Measurements from ENCODE around the gene CDH13.

The CDH13 gene

DNA sequence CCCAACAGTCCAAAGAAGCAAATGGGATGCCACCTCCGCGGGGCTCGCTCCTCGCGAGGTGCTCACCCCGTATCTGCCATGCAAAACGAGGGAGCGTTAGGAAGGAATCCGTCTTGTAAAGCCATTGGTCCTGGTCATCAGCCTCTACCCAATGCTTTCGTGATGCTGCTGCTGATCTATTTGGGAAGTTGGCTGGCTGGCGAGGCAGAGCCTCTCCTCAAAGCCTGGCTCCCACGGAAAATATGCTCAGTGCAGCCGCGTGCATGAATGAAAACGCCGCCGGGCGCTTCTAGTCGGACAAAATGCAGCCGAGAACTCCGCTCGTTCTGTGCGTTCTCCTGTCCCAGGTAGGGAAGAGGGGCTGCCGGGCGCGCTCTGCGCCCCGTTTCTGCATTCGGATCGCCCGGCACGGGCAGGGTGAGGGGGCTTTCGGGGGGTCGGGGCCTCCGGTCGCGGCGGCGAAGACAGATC, at the start of gene CDH13:
Gene CDH13 (plus strand): TSS at position 179 of the 471 bp plus-strand sequence.
- no peak for DNase-seq

DNA sequence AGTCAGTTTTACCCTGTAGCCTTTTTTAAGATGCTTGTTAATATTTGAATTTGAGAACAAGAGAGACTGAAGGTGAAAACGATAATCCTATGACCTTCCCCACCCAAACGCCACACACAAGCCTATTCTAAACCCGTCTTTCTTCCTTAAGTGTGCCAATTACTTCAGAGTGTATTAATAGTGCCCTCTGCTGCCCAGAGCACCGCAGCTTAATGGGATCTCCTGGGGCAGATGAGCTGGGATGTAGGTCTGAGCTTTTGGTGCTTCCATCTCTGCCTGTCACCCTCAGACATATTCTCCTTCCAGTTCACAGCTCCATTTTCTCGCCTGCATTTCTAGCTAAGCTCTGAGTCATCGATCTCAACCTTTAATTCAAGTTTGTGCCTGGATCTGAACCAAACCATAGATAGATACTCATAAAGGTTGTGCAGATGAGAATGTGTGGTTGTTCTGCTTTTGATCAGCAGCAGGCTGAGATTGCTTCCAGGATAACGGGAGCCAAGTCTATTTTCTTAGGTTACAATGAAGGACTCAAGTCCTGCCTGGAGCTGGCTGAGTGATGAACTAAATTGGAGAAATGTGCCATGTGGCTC, 46.4 kb upstream of the CDH13 start:
- DNase-seq = no peak

DNA sequence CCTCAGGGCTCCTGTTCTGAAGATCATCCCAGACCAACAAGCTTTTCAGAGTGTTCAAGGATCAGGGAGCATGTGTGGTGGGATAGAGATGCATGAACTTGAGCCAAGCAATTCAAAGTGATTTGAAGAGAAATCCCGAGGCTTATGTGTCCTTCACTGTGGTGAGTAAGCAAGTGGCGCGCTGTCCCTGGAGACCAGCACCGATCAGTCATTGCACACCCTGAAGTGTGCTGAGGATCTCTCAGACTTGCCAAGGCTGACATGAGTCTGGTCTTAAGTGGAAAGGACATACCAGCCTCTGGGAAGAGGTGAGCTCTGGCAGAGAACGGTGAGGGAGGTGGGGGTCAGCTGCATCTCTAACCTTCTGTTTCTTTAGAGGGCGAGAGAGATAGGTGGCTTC, 43.8 kb upstream of the CDH13 start:
- no peak for DNase-seq

DNA sequence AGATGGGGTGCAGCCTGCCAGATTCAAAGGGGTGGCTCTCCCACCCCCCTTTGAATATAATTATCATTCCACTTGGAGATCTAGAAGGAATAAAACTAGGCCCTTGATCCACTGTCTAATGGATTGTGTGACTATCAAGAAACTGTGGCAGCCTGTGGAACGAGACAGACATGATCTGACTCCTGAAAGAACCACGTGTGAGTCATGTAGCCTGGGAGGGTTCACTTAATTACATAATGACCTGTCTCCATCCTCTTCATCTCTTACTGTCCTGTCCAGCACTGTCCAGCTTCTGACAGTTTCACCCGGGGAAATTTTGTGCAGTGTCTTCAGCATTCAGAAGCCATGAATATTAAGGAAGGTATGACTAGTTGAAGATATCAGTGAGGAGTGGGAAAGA, 43.3 kb upstream of the CDH13 start:
- DNase-seq = no peak

DNA sequence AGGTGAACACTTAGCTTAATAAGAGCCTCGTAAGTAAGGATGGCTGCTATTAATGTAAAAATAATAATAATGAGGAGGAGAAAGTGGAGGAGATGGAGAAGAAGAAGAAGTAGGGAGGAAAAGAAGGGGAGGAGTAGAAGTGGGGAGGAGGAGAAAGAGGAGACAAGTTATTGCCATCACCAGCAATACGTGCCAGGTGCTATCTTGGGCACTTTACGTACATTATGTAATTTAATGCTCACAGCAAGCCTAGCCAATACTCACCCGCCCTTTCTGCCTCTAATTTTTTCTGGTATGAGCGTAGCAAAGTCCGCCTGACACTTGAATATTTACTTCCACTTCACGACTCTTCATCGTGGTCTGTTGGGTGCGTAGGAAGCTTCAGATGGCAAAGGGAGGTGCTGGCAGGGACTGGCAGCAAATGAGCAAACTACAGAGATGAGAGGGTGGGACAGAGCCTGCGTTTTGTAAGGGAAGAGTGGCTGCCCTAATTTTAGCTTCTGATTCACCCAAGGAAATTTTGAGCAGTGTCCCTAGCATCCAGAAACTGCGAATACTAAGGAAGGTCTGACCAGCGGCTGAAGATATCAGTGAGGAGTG, 42.1 kb upstream of the CDH13 start:
- no peak for DNase-seq

DNA sequence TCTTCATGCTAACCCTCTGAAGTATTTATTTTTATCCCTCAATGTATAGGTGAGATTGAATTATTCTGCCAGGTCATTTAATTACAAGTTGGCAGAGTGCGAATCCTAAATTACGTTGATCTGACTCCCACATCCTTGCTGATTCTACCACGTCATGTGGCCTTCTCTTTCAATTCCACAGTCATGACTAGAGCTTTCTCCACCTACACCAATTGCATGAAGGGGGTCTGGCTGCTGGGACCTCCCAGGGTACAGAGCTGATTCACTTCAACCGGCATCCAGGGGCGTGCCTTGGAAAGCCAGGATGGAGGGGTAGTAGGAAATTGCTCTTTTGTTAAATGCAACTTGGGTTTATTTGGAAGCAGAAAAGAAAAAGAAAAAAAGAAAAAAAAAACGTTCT, 41.1 kb upstream of the CDH13 start:
- no peak for DNase-seq

DNA sequence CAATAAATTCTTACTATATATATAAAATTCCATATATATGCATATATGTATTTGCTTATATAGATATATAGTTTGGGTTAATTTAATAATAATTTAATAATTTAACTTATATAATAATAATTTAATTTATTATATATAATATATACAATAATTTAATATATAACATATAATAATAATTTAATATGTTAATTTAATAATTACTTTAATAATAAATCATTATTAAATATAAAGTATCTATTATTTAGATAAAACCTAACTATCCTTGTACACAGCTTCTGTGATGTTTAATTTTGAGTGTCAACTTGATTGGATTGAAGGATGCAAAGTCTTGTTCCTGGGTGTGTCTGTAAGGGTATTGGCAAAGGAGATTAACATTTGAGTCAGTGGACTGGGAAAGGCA, 40.6 kb upstream of the CDH13 start:
- no peak for DNase-seq

DNA sequence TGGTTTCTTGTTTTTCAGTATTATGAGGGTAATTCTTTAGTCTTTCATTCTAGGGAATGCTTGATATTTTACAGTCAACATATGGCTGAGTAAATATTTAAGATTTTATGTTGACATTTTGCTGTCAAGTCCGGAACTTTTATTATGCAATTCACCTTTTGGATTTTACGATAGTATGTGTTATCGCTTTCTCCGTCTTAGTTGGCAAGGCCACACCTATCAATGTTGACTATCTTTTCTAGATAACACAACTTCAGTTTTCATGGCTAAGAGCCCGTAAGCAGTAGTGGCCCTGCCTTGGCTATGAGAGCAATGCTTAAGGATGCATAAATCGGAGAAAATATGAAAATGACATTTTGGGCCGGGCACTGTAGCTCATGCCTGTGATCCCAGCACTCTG, 39.5 kb upstream of the CDH13 start:
- DNase-seq = no peak

DNA sequence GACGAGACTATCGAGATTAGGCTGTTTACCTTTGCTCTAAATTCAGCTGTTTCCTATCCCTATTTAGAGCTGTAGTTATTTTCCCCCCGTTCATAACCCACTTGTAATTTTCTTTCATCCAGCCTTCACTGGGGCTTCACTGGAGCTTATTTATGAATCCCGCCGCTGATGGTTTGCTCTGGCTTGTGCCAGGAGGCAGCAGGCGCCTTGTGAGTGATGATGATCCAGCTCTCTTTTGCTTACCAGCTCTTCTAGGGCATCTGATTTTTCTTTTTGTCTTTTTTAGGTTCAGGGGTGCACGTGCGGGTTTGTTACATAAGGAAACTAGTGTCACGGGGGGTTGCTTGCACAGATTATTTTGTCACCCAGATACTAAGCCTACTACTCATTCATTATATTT, 37.4 kb upstream of the CDH13 start:
- DNase-seq = no peak

DNA sequence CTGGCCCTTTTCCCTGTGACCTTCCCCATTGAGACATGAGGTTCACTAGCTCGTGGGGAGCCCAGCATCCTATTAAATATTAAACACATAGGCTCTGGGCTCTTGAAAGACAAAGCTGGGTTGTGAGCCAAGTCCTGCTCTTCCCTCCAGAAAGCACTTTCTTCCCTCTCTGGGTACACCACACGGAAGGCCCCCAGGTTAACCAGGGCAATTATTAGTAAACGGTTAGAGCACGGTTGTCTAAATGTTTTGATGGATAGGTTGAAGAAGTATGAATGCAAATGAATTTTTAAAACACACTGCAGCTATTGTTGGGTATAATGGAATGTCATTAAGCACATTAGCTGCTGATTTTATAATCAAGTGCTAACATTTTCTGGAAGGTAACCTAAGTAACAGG, 32.7 kb upstream of the CDH13 start:
- no peak for DNase-seq

DNA sequence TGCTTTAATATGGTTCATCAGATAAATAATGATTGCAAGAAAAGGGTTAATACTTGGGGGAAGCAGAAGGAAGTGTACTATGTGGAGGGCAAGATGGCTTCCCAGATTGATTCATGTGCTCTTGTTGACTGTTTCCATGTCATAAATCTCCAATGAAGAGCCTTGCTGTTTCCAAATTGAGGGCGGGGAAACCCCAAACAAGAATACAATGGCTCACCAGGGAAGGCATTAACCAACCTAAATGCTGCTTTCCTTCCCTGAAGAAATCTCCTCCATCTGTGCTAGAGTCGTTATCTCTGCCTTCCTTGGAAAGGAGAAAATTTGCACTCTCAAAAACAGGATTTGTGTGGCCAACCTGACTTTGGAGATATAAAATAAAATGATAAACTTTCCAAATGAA, 28.0 kb upstream of the CDH13 start:
- DNase-seq = no peak

DNA sequence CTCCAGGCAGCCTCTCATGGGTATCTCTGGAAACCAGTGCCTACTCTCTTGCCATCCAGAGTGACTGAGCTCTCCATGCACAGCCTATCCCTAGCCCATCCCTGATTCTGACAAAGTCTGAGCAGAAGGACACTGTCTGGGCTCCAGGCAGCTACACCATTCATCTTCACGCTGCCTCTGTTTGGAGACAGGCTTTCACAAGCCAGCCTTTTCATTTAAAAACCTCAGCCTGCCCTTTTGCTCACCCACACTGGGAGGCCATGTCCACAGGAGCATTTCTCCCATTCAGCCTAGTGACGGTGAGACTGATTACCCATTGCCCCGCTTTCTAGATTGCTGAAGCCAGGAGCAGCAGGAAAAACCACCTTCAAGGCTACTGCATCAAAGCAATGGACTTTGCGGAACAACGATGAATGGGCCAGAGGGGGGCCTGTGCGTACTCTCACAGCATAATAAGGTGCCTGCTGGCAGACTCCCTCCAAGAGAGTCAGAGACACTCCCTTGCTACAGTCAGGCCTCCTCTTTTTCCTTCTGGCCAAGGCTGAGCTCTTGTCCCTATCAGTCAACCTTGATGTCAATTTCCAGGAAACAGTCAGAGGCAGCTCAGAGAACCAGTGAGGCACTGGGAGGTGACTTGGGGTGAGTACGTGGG, 24.7 kb upstream of the CDH13 start:
- no peak for DNase-seq

DNA sequence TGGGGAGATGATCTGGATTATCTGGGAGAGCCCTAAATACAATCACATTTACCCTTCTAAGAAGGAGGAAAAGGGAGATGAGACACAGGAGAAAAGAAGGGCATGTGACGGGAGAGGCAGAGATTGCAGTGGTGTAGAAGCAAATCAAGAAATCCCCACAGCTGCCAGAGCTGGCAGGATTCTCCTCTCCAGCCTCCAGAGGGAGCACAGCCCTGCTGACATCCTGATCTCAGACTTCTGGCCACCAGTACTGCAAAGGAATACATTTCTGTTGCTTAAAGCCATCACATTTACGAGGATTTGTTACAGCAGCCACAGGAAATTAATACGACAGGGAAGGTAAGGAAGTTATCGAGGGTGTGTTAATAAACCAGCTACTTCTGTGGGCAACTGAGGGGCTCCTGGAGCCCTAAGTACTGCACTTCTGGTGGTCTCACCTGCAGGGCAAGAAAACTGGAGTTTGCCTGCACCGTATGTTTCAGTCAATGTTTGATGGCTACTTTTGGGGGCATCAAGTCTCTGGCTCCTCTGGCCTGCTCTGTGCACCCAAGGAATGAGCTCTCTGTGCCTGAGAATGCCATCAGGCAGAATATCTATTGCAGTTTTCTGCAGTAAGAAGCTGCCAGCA, 22.9 kb upstream of the CDH13 start:
- no peak for DNase-seq

DNA sequence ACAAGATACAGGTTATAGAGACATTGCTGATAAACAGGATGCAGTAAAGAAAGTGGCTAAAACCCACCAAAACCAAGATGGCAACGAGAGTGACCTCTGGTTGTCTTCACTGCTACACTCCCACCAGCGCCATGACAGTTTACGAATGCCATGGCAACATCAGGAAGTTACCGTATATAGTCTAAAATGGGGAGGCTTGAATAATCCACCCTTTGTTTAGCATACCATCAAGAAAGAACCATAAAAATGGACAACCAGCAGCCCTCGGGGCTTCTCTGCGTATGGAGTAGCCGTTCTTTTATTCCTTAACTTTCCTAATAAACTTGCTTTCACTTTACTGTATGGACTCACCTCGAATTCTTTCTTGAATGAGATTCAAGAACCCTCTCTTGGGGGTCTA, 21.7 kb upstream of the CDH13 start:
- DNase-seq = no peak

DNA sequence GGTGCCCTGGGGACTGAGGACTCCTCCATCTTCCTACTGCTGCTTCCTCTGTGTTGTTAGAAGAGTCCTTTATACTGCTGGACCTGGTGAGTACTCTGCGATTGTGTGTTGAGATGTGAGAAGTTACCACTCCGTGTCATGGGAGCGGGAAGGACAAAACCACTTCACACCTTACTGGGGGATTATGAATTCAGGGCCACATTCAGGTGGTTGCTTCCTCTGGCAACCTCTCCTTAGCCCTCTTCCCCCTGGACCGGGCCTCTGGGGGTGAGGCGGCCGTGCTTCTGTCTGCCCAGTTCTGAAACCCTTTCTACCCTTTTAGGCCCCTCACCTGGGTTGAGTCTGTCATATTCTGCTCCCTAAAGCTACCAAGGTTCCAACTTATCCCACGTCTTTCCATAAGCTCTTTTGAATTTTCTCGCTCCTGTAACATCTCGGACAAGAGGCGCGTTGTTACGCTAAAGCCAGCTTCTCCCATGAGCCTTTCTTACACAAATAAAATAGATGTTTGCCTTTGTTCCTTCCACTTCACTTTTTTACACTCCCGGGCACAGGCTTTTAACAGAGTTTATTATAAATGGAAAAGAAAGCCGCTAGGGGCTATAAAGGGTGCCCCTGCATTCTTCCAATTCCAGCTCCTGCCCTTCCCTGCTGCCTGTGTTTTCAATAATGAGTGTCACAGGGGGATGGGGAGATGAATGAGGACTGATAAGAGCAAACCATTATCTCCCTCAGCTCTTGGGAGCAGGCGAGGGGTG, 20.7 kb upstream of the CDH13 start:
- no peak for DNase-seq

DNA sequence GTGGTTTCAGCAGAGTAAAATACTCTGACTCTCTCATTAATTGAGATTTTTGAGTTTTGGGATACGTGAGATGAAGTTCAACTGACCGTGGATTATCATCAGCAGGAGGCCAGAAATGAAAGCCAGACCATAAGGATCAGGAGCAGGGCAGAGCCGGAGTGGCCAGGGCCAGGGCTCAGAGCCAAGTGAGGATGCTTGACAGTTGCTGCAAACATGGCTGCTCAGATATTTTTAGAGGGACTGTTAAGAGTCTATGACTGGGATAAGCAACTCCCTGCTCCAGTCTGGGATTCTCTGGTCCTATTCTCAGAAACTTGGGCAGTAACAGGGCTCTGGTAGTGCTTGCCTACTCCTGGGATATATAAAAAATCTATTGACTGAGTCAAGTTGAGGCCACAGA, 17.6 kb upstream of the CDH13 start:
- no peak for DNase-seq

DNA sequence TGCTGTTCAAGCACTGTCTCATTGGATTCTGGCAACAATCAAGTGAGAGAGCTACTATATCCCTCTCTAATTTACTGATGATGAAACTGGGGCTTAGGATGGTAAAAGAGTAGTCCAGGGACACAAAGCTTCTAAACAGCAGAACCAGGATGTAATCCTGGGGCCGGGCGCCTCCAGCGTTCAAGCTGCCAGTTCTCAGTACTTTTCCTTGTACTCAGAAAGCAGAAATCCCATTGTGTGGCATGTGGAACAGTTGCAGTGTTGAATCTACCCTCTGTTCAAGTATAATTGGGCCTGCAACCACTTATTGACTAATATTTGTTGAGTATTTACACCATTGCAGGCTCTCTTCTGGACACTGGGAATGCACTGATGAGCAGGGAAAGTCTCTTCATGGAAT, 14.5 kb upstream of the CDH13 start:
- DNase-seq = no peak

DNA sequence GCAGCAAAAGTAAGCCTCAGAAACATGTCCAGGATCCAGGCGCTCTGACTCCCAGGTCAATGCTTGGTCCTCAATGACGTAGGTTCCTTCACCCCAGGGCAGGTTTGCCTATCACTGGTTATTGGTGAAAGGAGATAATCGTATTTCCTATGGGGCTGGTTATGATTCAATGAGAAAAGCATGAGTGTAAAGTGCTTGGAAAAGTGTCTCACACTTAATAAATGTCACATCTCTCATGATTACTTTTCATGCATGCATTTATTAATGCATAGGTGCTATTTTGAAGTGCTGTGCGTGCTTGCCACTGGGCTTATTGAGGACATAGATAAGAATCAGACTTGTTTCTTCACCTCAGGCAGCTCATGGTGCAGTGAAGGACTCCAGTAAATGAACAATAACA, 10.4 kb upstream of the CDH13 start:
- DNase-seq = no peak

DNA sequence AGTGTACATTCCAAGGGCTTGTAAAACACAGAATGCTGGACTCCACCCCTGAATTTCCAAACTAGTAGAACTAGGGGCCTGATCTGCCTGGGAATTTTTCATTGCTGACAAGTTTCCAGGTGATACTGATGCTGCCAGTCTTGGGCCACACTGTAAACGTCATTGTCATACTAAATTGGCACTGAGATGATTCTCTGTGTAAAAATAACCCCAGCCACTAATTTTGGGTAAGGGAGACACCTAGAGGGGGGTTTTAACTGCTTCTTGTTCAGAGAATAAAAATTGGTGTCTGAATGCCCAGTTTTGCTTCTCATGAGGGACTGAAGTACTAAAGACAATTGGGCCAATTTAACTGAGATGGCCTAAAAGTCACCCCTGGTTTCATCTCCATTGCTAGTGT, 5.0 kb upstream of the CDH13 start:
- DNase-seq = no peak

DNA sequence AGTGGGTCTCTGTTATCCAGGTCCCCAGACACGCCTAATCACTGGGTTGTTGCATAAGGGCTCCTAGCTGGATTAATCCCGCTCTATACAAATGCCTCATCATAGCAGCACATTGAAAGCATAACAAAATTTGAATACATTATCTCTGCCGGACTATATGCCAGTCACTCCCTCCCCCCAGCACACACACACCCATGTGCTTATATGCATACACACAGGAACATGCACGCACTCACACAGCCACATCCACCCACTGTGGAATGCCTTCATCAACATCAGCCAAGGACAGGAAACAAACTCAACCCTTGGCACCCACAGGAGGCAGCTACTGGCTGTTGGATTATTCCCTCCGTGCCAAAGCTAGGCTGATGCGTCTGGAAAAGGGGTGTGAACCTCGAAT, 3.5 kb upstream of the CDH13 start:
- no peak for DNase-seq

DNA sequence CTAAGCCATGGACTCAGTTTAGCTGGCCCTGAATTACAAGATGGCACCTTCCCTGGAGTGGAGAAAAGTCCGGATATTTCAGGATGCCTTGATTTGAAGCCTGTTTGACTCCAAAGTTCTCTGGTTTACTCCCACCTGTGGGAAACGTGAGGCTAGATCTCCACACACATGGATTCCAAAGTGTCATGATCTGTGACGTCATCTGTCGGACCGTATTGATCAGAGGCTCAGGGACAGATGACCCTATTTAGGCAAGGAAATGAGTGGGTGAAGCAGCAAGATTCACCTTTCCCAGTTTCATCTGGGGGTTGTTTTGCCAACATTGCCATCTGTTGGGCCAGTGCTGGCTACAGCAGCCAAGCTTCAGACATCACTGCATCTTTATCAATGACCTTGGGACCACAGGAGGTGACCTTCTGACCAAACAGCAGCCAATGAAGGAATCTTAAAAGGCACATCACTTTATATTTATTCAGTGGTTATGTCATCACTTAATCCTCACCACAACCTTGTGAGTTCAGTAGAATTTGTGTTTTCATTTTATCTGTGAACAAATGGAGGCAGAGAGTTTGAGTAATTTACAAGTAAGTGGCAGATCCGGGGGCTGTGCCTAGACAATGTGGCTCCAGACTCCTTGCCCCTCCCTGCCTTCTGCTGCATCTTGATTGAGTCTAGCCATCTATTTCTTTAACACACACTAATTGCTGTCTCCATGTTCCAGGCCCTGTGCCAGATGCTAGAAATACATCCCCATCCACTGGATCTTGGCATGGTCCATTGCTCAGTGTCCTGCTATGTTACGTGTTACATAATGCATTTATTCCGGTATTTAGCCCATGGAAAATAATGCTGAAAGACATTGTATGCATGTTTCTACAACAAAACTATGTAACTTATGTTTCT, 1.5 kb upstream of the CDH13 start:
- DNase-seq = no peak

DNA sequence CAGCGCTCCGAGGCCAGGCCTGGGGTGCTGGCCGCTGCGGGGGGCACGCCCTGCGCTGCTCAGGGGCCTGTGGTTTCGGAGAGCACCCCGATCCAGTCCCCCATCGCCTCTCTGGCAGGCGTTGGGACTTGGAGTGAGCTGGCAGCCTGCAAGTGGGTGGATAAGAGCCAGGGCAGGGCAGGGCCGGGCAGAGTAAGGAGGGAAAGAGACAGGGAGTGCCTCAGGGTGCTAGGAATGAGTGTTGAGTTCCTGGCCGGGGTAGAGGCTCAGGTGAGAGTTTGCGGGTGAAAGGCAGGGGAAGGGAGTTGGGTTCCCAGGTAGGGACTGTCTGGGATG, 1.3 kb downstream of the CDH13 start:
- DNase-seq = no peak

DNA sequence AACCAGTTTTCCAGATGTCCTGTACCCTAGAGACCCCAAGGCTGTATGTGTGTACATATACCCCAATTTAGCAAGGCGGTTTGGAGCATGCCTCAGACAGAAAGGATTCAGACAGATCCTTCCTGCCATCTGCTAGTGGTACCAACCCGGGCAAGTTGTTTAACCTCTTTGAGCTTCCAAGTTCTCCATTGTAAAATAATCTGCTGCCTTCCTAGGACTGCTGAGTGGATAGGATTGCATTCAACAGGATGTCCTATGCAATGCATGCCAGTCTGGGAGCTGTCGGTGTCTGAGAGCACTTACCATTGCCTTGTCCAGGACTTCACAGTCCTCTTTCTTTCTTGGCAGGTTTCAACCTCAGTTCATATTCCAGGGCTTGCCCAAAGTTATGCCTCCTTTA, 1.9 kb downstream of the CDH13 start:
- no peak for DNase-seq
